HFF-Myc (cell line): ENCODE measurements around the gene GABRB3.
"Not testable (repeated sequence)": the region's sequence is repeated elsewhere in the genome, so short reads cannot be mapped to it uniquely, and the experiment has no call there.

ENCODE experiments used
- DNase-seq: peaks from one replicate; pipeline ENCODE4 v3.0.0-alpha.2; 2011; ENCODE audit warnings: low read depth; ENCODE audit errors: extremely low read depth
- H3K4me3 ChIP-seq: replicated peaks from 2 replicates; pipeline ENCODE4 v1.5.1; 2011; ENCODE audit warnings: low read depth, mild to moderate bottlenecking, control low read depth, low read length
- TF ChIP-seq, protein P1 (sequence below): IDR thresholded peaks from 2 replicates; pipeline ENCODE4 v1.5.1; 2012; ENCODE audit warnings: mild to moderate bottlenecking, low read depth, low read length, control low read depth; ENCODE audit errors: missing control alignments

GABRB3 gene

DNA sequence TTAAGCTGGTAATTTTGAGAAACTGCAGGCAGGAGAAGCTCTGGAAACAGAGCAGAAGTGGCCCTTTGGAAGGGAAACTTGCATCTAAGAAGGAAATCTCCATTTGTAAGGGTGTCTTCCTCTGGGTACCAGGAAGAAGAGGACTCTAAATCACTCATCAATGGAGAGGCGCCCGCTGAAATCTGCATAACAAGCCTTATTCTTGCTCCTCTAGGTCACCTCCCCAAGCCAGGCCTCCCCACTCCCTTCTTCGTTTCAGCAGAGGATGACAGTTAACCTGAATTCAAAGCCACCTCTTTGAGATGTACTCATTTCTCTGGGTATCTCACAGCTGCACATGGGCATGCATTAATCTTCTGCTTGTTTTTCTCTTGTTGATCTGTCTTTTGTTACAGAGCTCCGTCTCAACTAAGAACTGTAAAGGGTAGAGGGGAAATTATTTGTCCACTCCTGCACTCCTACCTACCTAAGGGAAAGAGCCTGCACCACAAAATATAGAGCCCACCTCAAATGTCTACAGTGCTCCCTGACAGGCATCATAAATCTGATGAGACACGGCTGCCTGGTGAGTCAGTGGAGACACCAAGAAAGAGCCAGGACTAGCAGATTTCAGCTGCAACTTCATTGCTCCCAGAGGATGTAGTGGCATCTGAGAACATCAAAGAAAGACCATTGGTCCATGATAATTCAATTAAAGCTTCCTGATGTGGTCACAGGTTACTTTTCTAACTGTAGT lies 51.5 kb downstream of the GABRB3 start:
- TF ChIP-seq, protein P1, sequence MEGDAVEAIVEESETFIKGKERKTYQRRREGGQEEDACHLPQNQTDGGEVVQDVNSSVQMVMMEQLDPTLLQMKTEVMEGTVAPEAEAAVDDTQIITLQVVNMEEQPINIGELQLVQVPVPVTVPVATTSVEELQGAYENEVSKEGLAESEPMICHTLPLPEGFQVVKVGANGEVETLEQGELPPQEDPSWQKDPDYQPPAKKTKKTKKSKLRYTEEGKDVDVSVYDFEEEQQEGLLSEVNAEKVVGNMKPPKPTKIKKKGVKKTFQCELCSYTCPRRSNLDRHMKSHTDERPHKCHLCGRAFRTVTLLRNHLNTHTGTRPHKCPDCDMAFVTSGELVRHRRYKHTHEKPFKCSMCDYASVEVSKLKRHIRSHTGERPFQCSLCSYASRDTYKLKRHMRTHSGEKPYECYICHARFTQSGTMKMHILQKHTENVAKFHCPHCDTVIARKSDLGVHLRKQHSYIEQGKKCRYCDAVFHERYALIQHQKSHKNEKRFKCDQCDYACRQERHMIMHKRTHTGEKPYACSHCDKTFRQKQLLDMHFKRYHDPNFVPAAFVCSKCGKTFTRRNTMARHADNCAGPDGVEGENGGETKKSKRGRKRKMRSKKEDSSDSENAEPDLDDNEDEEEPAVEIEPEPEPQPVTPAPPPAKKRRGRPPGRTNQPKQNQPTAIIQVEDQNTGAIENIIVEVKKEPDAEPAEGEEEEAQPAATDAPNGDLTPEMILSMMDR = no peak
- DNase-seq = no peak
- no peak overlapping the region for H3K4me3 ChIP-seq

DNA sequence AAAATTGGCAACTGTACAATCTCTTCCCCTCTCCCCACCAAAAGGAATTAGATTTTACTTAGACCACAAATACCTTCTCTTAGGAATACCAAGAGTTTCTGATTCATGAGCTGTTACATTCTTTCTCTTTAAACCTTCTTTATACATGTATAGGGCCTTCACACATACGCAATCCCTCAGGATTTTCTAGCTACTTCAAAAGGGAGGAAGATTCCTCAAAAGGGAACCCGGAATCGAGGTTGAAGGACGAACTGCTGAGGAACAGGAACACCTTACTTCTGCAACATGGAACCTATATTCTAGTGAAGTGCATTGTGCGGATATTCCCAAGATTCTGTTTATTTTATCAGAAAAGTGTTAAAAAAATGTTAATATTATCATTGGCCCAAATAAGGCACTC lies 52.3 kb downstream of the GABRB3 start:
- TF ChIP-seq, protein P1 = no peak
- no peak overlapping the region for H3K4me3 ChIP-seq
- no peak for DNase-seq

DNA sequence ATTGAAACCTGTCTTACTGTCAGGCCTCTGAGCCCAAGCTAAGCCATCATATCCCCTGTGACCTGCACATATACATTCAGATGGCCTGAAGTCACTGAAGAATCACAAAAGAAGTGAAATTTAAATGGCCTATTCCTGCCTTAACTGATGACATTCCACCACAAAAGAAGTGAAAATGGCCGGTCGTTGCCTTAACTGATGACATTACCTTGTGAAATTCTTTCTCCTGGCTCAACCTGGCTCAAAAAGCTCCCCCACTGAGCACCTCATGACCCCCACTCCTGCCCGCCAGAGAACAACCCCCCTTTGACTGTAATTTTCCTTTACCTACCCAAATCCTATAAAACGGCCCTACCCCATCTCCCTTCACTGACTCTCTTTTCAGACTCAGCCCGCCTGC lies 53.0 kb downstream of the GABRB3 start:
- not testable (repeated sequence) for DNase-seq, H3K4me3 ChIP-seq

DNA sequence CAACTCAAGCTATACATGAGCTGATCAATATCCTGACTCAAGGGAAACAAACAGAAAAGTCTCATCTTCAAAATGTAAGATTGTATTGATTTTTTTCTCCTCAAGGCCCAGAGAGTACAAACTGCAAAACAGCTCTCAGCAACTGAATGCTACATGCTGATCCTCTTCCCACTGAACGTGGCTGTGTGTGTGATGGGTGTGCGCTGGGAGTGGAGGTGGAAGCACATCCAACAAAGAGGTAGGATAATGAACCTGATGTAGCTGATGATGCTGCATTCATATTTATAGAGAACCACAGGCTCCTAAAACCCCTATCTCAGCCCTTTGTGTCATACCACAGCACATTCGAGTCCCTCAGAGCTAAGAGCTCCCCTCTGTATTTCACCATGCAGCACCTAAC lies 56.8 kb downstream of the GABRB3 start:
- no peak for DNase-seq
- no peak overlapping the region for H3K4me3 ChIP-seq
- TF ChIP-seq, protein P1 = no peak

DNA sequence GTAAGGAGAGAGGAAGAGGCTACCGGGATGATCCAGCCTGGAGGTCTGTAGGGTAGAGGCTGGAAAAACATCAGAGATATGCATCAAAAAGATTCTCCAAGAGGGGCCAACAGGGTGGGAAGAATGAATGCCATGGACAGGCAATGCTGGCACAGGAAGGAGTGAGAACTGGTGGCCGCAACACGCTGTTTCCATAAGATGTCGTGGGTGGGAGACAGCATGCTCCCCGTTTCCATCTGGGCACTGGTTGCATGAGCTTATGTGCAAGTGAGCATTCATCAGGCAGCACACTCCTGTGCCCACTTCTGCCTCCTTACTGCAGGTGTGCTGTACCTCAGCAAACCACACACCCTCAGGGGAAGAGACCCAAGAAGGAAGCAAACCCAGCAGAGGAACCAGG lies 59.4 kb downstream of the GABRB3 start:
- TF ChIP-seq, protein P1 = no peak
- no peak overlapping the region for H3K4me3 ChIP-seq
- DNase-seq = no peak

DNA sequence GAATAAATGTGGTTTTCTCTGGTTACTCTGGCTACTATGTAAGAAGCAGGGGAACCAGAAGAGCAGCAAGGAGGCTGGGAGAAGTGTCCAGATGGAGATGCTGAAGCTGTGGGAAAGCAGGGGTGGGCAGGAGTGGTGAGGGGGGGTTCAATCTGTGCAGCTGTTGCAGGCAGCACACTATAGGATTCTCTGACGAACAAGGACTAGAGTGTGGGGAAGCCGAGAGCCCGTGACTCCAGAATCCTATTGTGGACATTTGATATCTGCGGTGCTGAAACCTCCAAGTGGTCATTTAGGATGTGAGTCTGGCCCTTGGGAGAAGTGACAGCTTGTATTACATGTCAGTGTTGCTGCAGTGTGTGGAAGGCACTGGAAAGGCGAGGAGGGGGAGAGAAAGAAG lies 60.5 kb downstream of the GABRB3 start:
- TF ChIP-seq, protein P1 = no peak
- H3K4me3 ChIP-seq = no peak overlapping the region
- no peak for DNase-seq

DNA sequence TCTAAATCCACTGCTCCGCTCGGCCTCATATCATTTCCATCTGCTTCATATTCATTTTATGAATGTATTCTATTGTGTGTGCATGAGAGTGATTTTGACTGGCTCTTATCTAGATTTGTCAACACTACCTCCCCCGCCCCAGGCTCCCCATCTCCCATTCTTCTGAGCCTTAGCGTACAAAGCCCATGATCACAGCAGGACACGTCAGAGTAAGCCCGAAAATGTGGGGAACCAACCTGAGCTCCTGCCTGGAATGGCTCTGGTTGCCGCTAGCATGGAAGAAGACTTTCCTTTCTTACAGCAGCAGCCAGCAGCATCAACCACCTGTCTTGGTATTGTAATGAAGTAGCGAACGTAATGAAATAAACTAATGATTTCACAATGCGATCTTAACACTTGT lies 61.4 kb downstream of the GABRB3 start:
- TF ChIP-seq, protein P1 = no peak
- no peak overlapping the region for H3K4me3 ChIP-seq
- DNase-seq = no peak
